Airway epithelial cell (primary cell): Measurements from ENCODE around the gene PAPSS2. TPM values are rescaled to one million over a fixed set of nuclear protein-coding genes. Genes with fewer than 3 reads are reported as not detected.

Experiments used
- total RNA-seq: library from RNA; depleted of rRNA; stranded (reverse); fragments of >200 nt; gene quantifications from 2 replicates; pipeline ENCODE4 v1.2.3, GENCODE V29; 2015

PAPSS2 gene
- total RNA-seq = 4.2 and 6.6 TPM in 2 replicates

DNA sequence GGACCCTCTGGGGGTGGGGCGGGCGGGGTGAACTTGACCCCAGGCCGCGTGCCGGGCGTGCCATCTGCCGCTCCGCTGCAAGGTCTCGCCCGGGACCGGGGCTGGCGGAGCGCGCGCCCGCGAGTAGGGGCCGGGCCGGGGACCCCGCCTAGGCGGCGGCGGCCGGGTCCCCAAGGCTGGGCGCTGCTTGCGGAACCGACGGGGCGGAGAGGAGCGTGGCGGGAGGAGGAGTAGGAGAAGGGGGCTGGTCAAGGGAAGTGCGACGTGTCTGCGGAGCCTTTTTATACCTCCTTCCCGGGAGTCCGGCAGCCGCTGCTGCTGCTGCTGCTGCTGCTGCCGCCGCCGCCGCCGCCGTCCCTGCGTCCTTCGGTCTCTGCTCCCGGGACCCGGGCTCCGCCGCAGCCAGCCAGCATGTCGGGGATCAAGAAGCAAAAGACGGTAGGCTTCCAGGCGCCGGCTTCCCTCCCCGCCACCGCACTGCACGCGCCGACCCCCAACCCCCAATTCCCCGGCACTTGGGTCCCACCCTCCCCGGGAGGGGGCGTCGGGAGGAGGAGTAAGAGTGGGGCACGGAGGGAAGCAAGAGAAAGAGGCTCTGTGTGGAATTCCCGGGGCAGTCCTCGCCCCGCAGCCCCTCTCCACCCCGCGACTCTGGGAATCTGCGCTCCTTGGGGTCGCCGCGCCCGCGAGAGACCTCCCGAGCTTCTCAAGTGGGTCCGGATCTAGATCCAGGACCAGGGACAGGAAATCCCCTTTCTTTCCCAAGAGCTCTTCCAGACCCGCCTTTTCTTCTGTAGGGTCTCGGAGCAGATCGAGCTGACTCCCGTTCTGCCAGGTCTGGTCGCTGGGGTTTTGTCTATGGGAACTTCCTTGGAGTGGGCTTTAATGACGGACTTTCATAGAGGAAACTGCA, at the start of gene PAPSS2:
Gene PAPSS2, plus strand, starts transcription at position 308 of the 913 bp plus-strand sequence. Its CDS starts 104 bp downstream, at position 412.

Other genes with a start within 250 kb of the PAPSS2 start
- gene MINPP1, start 155.0 kb upstream of the PAPSS2 start, total RNA-seq = 17.3 and 24.5 TPM in 2 replicates
- 34.8 and 38.6 TPM in 2 replicates for gene ATAD1, start 158.3 kb downstream of the PAPSS2 start, total RNA-seq
- 0.28 and 0.63 TPM in 2 replicates for gene KLLN, start 203.7 kb downstream of the PAPSS2 start, total RNA-seq
- 32.6 and 37.2 TPM in 2 replicates for gene PTEN, start 203.7 kb downstream of the PAPSS2 start, total RNA-seq